Transverse colon (tissue), 4 donors: Measurements from ENCODE around the gene AEBP2.

Experiments used
- POLR2AphosphoS5 ChIP-seq, 3 donors: sonication (generic); formaldehyde crosslinking; IDR thresholded peaks; one replicate each; pipeline ENCODE4 v1.6.1; 2016; ENCODE audit warnings: antibody characterized with exemption in 3 of 3
- TF ChIP-seq, protein P1 (sequence below), 5 experiments: fragments of 200-600 bp in 3 of 5; fragments of 450-650 bp in 2 of 5; sonication (generic) in 3 of 5; IDR thresholded peaks; 1 replicate in 2 of 5; 2 replicates in 3 of 5; pipeline ENCODE4 v1.5.1; 2016 to 2017; ENCODE audit warnings: antibody characterized with exemption in 5 of 5, inconsistent platforms in 3 of 5, mild to moderate bottlenecking in 2 of 5, moderate library complexity in 1 of 5

DNA sequence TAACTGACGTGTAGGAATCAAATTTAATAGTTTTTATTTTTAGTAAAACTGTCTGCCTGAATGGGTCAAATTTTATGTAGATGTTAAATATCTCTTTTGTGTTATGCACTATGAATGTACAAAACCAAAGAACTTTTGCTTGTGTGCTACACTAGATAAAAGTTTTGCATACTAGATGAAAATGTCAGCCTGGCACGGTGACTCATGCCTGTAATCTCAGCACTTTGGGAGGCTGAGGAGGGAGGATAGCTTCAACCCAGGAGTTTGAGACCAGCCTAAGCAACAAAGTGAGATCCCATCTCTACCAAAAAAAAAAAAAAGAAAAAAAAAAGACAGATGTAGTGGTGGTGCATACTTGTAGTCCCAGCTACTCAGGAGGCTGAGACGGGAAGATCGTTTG, 11.1 kb downstream of the AEBP2 start:
- TF ChIP-seq, protein P1, sequence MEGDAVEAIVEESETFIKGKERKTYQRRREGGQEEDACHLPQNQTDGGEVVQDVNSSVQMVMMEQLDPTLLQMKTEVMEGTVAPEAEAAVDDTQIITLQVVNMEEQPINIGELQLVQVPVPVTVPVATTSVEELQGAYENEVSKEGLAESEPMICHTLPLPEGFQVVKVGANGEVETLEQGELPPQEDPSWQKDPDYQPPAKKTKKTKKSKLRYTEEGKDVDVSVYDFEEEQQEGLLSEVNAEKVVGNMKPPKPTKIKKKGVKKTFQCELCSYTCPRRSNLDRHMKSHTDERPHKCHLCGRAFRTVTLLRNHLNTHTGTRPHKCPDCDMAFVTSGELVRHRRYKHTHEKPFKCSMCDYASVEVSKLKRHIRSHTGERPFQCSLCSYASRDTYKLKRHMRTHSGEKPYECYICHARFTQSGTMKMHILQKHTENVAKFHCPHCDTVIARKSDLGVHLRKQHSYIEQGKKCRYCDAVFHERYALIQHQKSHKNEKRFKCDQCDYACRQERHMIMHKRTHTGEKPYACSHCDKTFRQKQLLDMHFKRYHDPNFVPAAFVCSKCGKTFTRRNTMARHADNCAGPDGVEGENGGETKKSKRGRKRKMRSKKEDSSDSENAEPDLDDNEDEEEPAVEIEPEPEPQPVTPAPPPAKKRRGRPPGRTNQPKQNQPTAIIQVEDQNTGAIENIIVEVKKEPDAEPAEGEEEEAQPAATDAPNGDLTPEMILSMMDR (IDR thresholded peaks at IDR 0.05): no peak
- TF ChIP-seq POLR2AphosphoS5 (IDR thresholded peaks at IDR 0.05): no peak
